CD14-positive monocyte (primary cell): ENCODE data around the gene PCGF3. TPM values are rescaled to one million over a fixed set of nuclear protein-coding genes. Genes with fewer than 3 reads are reported as not detected.
A peak's percentile ranks its signal among the peaks of the same experiment; 100 is the strongest.

ENCODE experiments used
- DNase-seq, 3 donors: peaks; one replicate each; pipeline ENCODE4 v3.0.0-alpha.2; 2011 to 2022
- H2AFZ ChIP-seq: 2 replicates; pipeline ENCODE4 v1.6.0; 2012; ENCODE audit warnings: mild to moderate bottlenecking, low read depth, low read length, inconsistent platforms; ENCODE audit not compliant: insufficient read depth, poor library complexity, severe bottlenecking
- H3K27ac ChIP-seq, 2 donors: 1 replicate in 1 of 2; 2 replicates in 1 of 2; pipeline ENCODE4 v1.5.1; 2012 to 2013; ENCODE audit warnings: low read length in 2 of 2, control low read depth in 1 of 2, inconsistent platforms in 1 of 2, low read depth in 1 of 2, mild to moderate bottlenecking in 1 of 2
- H3K27me3 ChIP-seq, 2 donors: one replicate each; pipeline versions ENCODE4 v1.6.0 to v1.6.1; 2011 to 2013; ENCODE audit warnings: low read length in 2 of 2; ENCODE audit not compliant: control insufficient read depth in 2 of 2, insufficient read depth in 2 of 2
- H3K36me3 ChIP-seq, 2 donors: replicated peaks in 1 of 2; 1 replicate in 1 of 2; 2 replicates in 1 of 2; pipeline versions ENCODE4 v1.5.1 to v1.6.1; 2012 to 2013; ENCODE audit warnings: low read length in 2 of 2, control low read depth in 1 of 2, inconsistent platforms in 1 of 2, mild to moderate bottlenecking in 1 of 2; ENCODE audit not compliant: insufficient read depth in 2 of 2, control insufficient read depth in 1 of 2
- H3K4me1 ChIP-seq, 2 donors: 1 replicate in 1 of 2; 2 replicates in 1 of 2; pipeline versions ENCODE4 v1.5.1 to v1.6.1; 2012 to 2013; ENCODE audit warnings: low read length in 2 of 2, control low read depth in 1 of 2, inconsistent platforms in 1 of 2, mild to moderate bottlenecking in 1 of 2, moderate library complexity in 1 of 2; ENCODE audit not compliant: insufficient read depth in 2 of 2, control insufficient read depth in 1 of 2
- H3K4me2 ChIP-seq: replicated peaks from 2 replicates; pipeline ENCODE3; 2012; ENCODE audit warnings: low read length, moderate library complexity, mild to moderate bottlenecking; ENCODE audit not compliant: poor library complexity, severe bottlenecking; ENCODE audit errors: extremely low read depth
- H3K4me3 ChIP-seq, 3 experiments: fragments of 200-600 bp in 1 of 3; sonication (generic) in 1 of 3; replicated peaks in 1 of 3; 1 replicate in 2 of 3; 2 replicates in 1 of 3; pipeline ENCODE4 v1.5.1; 2011 to 2013; ENCODE audit warnings: low read length in 3 of 3, mild to moderate bottlenecking in 3 of 3, control low read depth in 2 of 3, low read depth in 2 of 3, inconsistent platforms in 1 of 3, moderate library complexity in 1 of 3
- H3K79me2 ChIP-seq: 2 replicates; pipeline ENCODE4 v1.6.0; 2012; ENCODE audit warnings: mild to moderate bottlenecking, control low read depth, inconsistent platforms, low read length, moderate library complexity; ENCODE audit not compliant: insufficient read depth
- H3K9ac ChIP-seq: 2 replicates; pipeline ENCODE4 v1.6.0; 2017; ENCODE audit warnings: low read length, mild to moderate bottlenecking; ENCODE audit not compliant: insufficient read depth, poor library complexity, severe bottlenecking
- H3K9me3 ChIP-seq, 2 donors: replicated peaks in 1 of 2; 1 replicate in 1 of 2; 2 replicates in 1 of 2; pipeline versions ENCODE4 v1.5.1 to v1.6.1; 2012 to 2013; ENCODE audit warnings: low read length in 2 of 2, control low read depth in 1 of 2; ENCODE audit not compliant: control insufficient read depth in 1 of 2, insufficient read depth in 1 of 2
- H4K20me1 ChIP-seq: 2 replicates; pipeline ENCODE4 v1.6.0; 2012; ENCODE audit warnings: mild to moderate bottlenecking, low read length, control low read depth, moderate library complexity; ENCODE audit not compliant: insufficient read depth
- H3K27ac Mint-ChIP-seq, 7 donors: one replicate each; pipeline ENCODE4 v1.8.0; 2020; ENCODE audit warnings: mild to moderate bottlenecking in 7 of 7, mixed read lengths in 7 of 7, moderate library complexity in 6 of 7, inconsistent platforms in 2 of 7
- H3K27me3 Mint-ChIP-seq, 3 donors: one replicate each; pipeline ENCODE4 v1.8.0; 2021 to 2022; ENCODE audit warnings: low read depth in 3 of 3, mild to moderate bottlenecking in 3 of 3, mixed read lengths in 3 of 3, moderate library complexity in 3 of 3, inconsistent platforms in 1 of 3
- H3K36me3 Mint-ChIP-seq, 2 donors: one replicate each; pipeline ENCODE4 v1.8.0; 2020; ENCODE audit warnings: mixed read lengths in 2 of 2, inconsistent platforms in 1 of 2, mild to moderate bottlenecking in 1 of 2
- H3K4me1 Mint-ChIP-seq: one replicate; pipeline ENCODE4 v1.8.0; 2020; ENCODE audit warnings: mild to moderate bottlenecking, mixed read lengths
- H3K4me3 Mint-ChIP-seq, 2 donors: one replicate each; pipeline ENCODE4 v1.8.0; 2020; ENCODE audit warnings: mild to moderate bottlenecking in 2 of 2, mixed read lengths in 2 of 2, moderate library complexity in 1 of 2
- H3K9me3 Mint-ChIP-seq, 7 donors: one replicate each; pipeline ENCODE4 v1.8.0; 2020 to 2022; ENCODE audit warnings: mixed read lengths in 7 of 7, mild to moderate bottlenecking in 6 of 7, moderate library complexity in 6 of 7, inconsistent platforms in 2 of 7
- WGBS: methylation state at CpG from one replicate; pipeline ENCODE4 v1.1.5; 2013; ENCODE audit warnings: missing lambda C conversion rate; ENCODE audit not compliant: insufficient coverage; 5-methylcytosine and 5-hydroxymethylcytosine counted together
- intact Hi-C, 2 donors: fragments of 100-400 bp; cut with micrococcal nuclease; formaldehyde crosslinking; loops; one replicate each; pipeline versions ENCODE4 v1.15.0 to v1.15.1; 2023
- polyA plus RNA-seq, 3 donors: library from polyadenylated mRNA; depleted of rRNA in 1 of 3; unstranded in 2 of 3; stranded (reverse) in 1 of 3; fragments of 300-500 nt in 2 of 3; fragments of >200 nt in 1 of 3; fragmentation: Illumina TruSeq in 2 of 3; gene quantifications; 1 replicate in 2 of 3; 2 replicates in 1 of 3; pipeline ENCODE4 v1.2.3, GENCODE V29; 2012 to 2021
- TF ChIP-seq, protein P1 (sequence below): fragments of 200-600 bp; IDR thresholded peaks from one replicate; pipeline ENCODE4 v1.8.0; 2022; ENCODE audit warnings: antibody characterized with exemption, mild to moderate bottlenecking

The PCGF3 gene
- polyA plus RNA-seq, 3 donors, result 7.0 to 163 (median 8.3) TPM

DNA sequence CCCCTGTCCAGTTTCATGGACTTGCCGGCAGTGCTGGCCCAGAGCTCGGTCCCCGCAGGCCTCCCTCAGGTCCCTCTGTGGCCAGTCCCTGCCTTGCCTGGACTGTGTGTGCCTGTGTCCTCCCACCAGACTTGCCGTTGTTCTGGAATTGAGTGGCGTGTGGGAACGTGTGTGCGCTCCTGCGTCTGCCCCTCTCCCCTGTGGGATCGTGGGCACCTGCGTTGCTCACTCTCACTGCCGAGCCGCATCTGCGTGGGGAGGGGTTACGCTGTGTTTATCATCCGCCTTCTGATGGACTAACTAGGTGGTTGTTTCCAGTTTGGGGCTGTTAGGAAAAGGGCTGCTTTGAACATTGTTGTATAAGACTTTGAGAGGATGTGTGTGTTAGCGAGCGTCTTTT, 21.2 kb downstream of the PCGF3 start:
- Histone ChIP-seq H3K4me2 (peak overlapping the region; percentile 0), H3K27me3 (no peaks in the 10 kb centered on the region), H3K36me3 (peaks cover 27 to 52% of the 10 kb centered on the region in 2 donors), H3K79me2 (peaks cover 42% of the 10 kb centered on the region), H3K4me3 (no peak overlapping the region), H4K20me1 (peaks cover 81% of the 10 kb centered on the region), H3K4me1 (peaks cover 0 to 17% of the 10 kb centered on the region in 2 donors), H3K9me3 (peaks cover 0 to 12% of the 10 kb centered on the region in 2 donors), H2AFZ (no peak overlapping the region), H3K9ac (peak overlapping the region; percentile 5), H3K27ac (no peak overlapping the region)
- Mint-ChIP-seq H3K4me3 (no peak overlapping the region), H3K4me1 (peaks cover 16% of the 10 kb centered on the region), H3K27ac (peak overlapping the region in 1 of 7 donors; percentile 38), H3K36me3 (peaks cover 33 to 65% of the 10 kb centered on the region in 2 donors), H3K27me3 (no peaks in the 10 kb centered on the region), H3K9me3 (peaks cover 0 to 22% (median 10%) of the 10 kb centered on the region in 7 donors)
- intact Hi-C loops, result no loop called here
- whole genome bisulfite sequencing, result 29% methylated on average over 9 of the region's 17 CpGs
- TF ChIP-seq, protein P1, sequence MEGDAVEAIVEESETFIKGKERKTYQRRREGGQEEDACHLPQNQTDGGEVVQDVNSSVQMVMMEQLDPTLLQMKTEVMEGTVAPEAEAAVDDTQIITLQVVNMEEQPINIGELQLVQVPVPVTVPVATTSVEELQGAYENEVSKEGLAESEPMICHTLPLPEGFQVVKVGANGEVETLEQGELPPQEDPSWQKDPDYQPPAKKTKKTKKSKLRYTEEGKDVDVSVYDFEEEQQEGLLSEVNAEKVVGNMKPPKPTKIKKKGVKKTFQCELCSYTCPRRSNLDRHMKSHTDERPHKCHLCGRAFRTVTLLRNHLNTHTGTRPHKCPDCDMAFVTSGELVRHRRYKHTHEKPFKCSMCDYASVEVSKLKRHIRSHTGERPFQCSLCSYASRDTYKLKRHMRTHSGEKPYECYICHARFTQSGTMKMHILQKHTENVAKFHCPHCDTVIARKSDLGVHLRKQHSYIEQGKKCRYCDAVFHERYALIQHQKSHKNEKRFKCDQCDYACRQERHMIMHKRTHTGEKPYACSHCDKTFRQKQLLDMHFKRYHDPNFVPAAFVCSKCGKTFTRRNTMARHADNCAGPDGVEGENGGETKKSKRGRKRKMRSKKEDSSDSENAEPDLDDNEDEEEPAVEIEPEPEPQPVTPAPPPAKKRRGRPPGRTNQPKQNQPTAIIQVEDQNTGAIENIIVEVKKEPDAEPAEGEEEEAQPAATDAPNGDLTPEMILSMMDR, result no peak
- no peak for DNase-seq

DNA sequence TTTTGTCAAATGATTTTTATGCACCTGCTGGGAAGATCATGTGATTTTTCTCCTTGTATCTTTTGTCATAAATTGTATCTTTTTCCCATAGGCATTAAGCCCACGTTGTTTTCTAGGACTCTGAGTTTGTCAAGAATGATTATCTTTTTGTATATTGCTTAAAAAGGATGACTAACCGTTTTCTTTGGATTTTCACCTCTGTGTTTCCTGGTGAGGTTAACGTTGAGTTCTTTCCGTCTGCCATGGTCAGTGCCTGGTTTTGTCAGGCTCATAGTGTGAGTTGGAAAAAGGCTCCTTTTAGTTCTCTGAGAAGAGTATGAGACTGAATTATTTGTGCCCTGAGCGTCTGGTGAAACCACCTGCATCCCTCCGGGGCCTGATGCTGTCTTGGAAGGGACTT, 21.9 kb downstream of the PCGF3 start:
- peaks cover 0 to 18% (median 5%) of the 10 kb centered on the region in 7 donors for H3K9me3 Mint-ChIP-seq
- peaks cover 26 to 49% of the 10 kb centered on the region in 2 donors for H3K36me3 ChIP-seq
- H4K20me1 ChIP-seq, result peaks cover 76% of the 10 kb centered on the region
- H3K9ac ChIP-seq, result no peak overlapping the region
- H3K27me3 ChIP-seq, result no peaks in the 10 kb centered on the region
- H3K4me1 Mint-ChIP-seq, result peaks cover 16% of the 10 kb centered on the region
- H3K27me3 Mint-ChIP-seq, result no peaks in the 10 kb centered on the region
- peaks cover 28 to 62% of the 10 kb centered on the region in 2 donors for H3K36me3 Mint-ChIP-seq
- H3K4me2 ChIP-seq, result no peak overlapping the region
- TF ChIP-seq, protein P1, result no peak
- H3K9me3 ChIP-seq, result peaks cover 0 to 12% of the 10 kb centered on the region in 2 donors
- peaks cover 0 to 17% of the 10 kb centered on the region in 2 donors for H3K4me1 ChIP-seq
- WGBS, result 62% methylated on average over 4 of the region's 6 CpGs
- no peak for DNase-seq
- intact Hi-C loops, result no loop called here
- peaks cover 37% of the 10 kb centered on the region for H3K79me2 ChIP-seq
- no peak overlapping the region for H2AFZ ChIP-seq
- H3K27ac ChIP-seq, result no peak overlapping the region
- H3K27ac Mint-ChIP-seq, result peak overlapping the region in 1 of 7 donors; percentile 32
- H3K4me3 ChIP-seq, result no peak overlapping the region
- H3K4me3 Mint-ChIP-seq, result no peak overlapping the region
